ENCODE data around the gene TMEM185A.
"Not testable (repeated sequence)": the region's sequence is repeated elsewhere in the genome, so short reads cannot be mapped to it uniquely, and the experiment has no call there.

GRCh38 chrX:149550454-149550853, 81.1 kb downstream of the TMEM185A start:
- TF ChIP-seq EZH2 (IDR thresholded peaks at IDR 0.05; ENCODE audit: low read length, missing control alignments); CTCF (conservative IDR thresholded peaks at IDR 0.05 in 1 of 2, IDR thresholded peaks at IDR 0.05 in 1 of 2; ENCODE audit: low read depth in 1 of 2, low read length in 2 of 2): not testable (repeated sequence)
